Lower leg skin (tissue), 3 donors: ENCODE results near the gene MTMR12.

Source experiments
- CTCF ChIP-seq, 3 donors: fragments of 450-650 bp; IDR thresholded peaks; one replicate each; pipeline ENCODE4 v1.5.1; 2016; ENCODE audit warnings: antibody characterized with exemption in 3 of 3, mild to moderate bottlenecking in 3 of 3, moderate library complexity in 2 of 3
- POLR2A ChIP-seq, 2 donors: fragments of 450-650 bp; IDR thresholded peaks; one replicate each; pipeline ENCODE4 v1.6.1; 2016 to 2017; ENCODE audit warnings: antibody characterized with exemption in 2 of 2, mild to moderate bottlenecking in 1 of 2, moderate library complexity in 1 of 2

GRCh38 chr5:32265902-32266301, 46.8 kb downstream of the MTMR12 start:
- TF ChIP-seq POLR2A (IDR thresholded peaks at IDR 0.05) (no peak), CTCF (IDR thresholded peaks at IDR 0.05) (no peak)
